IPS-20b (cell line): ENCODE results near the gene LRRC3C.

Experiments used
- H3K27ac ChIP-seq: one replicate; pipeline ENCODE4 v1.5.1; 2013; ENCODE audit warnings: low read length
- H3K27me3 ChIP-seq: 2 replicates; pipeline ENCODE4 v1.6.1; 2013; ENCODE audit warnings: mild to moderate bottlenecking, low read length, inconsistent platforms; ENCODE audit not compliant: insufficient read depth
- H3K36me3 ChIP-seq: 2 replicates; pipeline ENCODE4 v1.6.1; 2013; ENCODE audit warnings: low read depth, mild to moderate bottlenecking, inconsistent platforms, low read length, moderate library complexity; ENCODE audit not compliant: insufficient read depth
- H3K4me1 ChIP-seq: 2 replicates; pipeline ENCODE4 v1.6.1; 2013; ENCODE audit warnings: mild to moderate bottlenecking, control low read depth, inconsistent platforms, low read length, moderate library complexity; ENCODE audit not compliant: insufficient read depth
- H3K4me3 ChIP-seq: 2 replicates; pipeline ENCODE4 v1.5.1; 2013; ENCODE audit warnings: mild to moderate bottlenecking, low read length, inconsistent platforms
- H3K9ac ChIP-seq: 2 replicates; pipeline ENCODE4 v1.6.1; 2013; ENCODE audit warnings: low read depth, mild to moderate bottlenecking, inconsistent platforms, low read length, moderate library complexity
- H3K9me3 ChIP-seq: 2 replicates; pipeline ENCODE4 v1.6.1; 2013; ENCODE audit warnings: mild to moderate bottlenecking, low read depth, low read length, inconsistent platforms; ENCODE audit not compliant: insufficient read depth

The LRRC3C gene

GRCh38 chr17:39994448-39994847 lies 66.9 kb downstream of the LRRC3C start:
- Histone ChIP-seq H3K36me3 (peaks cover 86% of the 10 kb centered on the region), H3K27ac (no peak overlapping the region), H3K4me1 (no peaks in the 10 kb centered on the region), H3K27me3 (no peaks in the 10 kb centered on the region), H3K9me3 (no peaks in the 10 kb centered on the region), H3K4me3 (no peak overlapping the region), H3K9ac (no peak overlapping the region)
